ENCODE measurements around the gene CBFA2T2. TPM values are rescaled to one million over a fixed set of nuclear protein-coding genes. Genes with fewer than 3 reads are reported as not detected.

Gene CBFA2T2
- total RNA-seq, 6 donors from 2014 or later: 10.0 to 35.6 (median 16.2) TPM

DNA sequence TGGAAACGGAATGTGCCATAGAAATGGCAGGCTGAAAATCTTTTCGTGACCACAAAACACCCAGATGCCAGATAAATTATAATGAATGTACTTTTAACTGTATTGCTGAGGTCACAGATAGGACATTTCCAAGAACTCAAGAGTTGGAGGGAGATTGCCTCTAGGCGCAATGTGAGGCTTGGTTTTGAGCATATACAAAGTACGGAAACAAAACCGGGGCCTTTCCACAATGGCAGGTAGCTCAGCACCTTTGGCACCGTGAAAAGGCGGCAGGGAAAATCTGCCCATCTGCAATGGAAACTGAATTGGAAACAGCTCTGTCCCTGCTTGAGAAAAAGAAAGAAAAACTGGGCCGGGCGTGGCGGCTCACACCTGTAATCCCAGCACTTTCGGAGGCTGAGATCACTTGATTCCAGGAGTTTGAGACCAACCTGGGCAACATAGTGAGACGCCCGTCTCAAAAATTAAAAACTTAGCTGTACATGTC, 161.7 kb downstream of the CBFA2T2 start:
- no peaks in the 10 kb centered on the region for H3K9me3 ChIP-seq
- no peak overlapping the region for H3K4me3 ChIP-seq
- TF ChIP-seq, protein P1, sequence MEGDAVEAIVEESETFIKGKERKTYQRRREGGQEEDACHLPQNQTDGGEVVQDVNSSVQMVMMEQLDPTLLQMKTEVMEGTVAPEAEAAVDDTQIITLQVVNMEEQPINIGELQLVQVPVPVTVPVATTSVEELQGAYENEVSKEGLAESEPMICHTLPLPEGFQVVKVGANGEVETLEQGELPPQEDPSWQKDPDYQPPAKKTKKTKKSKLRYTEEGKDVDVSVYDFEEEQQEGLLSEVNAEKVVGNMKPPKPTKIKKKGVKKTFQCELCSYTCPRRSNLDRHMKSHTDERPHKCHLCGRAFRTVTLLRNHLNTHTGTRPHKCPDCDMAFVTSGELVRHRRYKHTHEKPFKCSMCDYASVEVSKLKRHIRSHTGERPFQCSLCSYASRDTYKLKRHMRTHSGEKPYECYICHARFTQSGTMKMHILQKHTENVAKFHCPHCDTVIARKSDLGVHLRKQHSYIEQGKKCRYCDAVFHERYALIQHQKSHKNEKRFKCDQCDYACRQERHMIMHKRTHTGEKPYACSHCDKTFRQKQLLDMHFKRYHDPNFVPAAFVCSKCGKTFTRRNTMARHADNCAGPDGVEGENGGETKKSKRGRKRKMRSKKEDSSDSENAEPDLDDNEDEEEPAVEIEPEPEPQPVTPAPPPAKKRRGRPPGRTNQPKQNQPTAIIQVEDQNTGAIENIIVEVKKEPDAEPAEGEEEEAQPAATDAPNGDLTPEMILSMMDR (IDR thresholded peaks at IDR 0.05): no peak
- TF ChIP-seq POLR2AphosphoS5 (IDR thresholded peaks at IDR 0.05) (no peak), EP300 (IDR thresholded peaks at IDR 0.05) (no peak), POLR2A (IDR thresholded peaks at IDR 0.05) (no peak)
- no peak overlapping the region for H3K27ac ChIP-seq
- H3K4me1 ChIP-seq: peaks cover 18 to 49% (median 43%) of the 10 kb centered on the region in 4 donors
- H3K27me3 ChIP-seq: no peaks in the 10 kb centered on the region
- DNase-seq (no peak), ATAC-seq (ENCODE audit: low FRiP score in 2 of 2) (no peak)
- 77 to 86% methylated on average over 13 of the region's 13 CpGs for WGBS, 2 donors
- peaks cover 0 to under 1% (median 0%) of the 10 kb centered on the region in 4 donors for H3K36me3 ChIP-seq

GRCh38 chr20:33653218-33653899, 163.5 kb downstream of the CBFA2T2 start:
- Histone ChIP-seq H3K4me3 (peak overlapping the region in 1 of 4 donors; percentile 15), H3K27ac (peak overlapping the region in 1 of 4 donors; percentile 7), H3K9me3 (no peaks in the 10 kb centered on the region), H3K36me3 (peaks cover 4 to 16% (median 11%) of the 10 kb centered on the region in 4 donors), H3K27me3 (no peaks in the 10 kb centered on the region), H3K4me1 (peaks cover 16 to 34% (median 30%) of the 10 kb centered on the region in 4 donors)
- DNase-seq: peak in 1 of 2 donors; percentile 61
- WGBS, 2 donors: 20 to 44% methylated on average over 7 to 16 of the region's 16 CpGs
- TF ChIP-seq POLR2AphosphoS5 (IDR thresholded peaks at IDR 0.05): no peak
- TF ChIP-seq, protein P1 (IDR thresholded peaks at IDR 0.05): peak; percentile 59 to 79 (median 76)
- peak; percentile 59 to 67 for ATAC-seq (ENCODE audit: low FRiP score in 2 of 2)

GRCh38 chr20:33653900-33654596, 164.2 kb downstream of the CBFA2T2 start:
- ATAC-seq (ENCODE audit: low FRiP score in 2 of 2) (peak; percentile 9 to 72), DNase-seq (peak in 1 of 2 donors; percentile 89)
- Histone ChIP-seq H3K27ac (peak overlapping the region in 2 of 4 donors; percentile 7 to 21), H3K4me3 (no peak overlapping the region), H3K9me3 (no peaks in the 10 kb centered on the region), H3K4me1 (peaks cover 11 to 27% (median 23%) of the 10 kb centered on the region in 4 donors), H3K27me3 (no peaks in the 10 kb centered on the region), H3K36me3 (peaks cover 5 to 21% (median 15%) of the 10 kb centered on the region in 4 donors)
- 74 to 93% methylated on average over 3 to 11 of the region's 11 CpGs for WGBS, 2 donors
- peak in 1 of 4 donors; percentile 35 for TF ChIP-seq POLR2A (IDR thresholded peaks at IDR 0.05)
- TF ChIP-seq POLR2AphosphoS5 (IDR thresholded peaks at IDR 0.05): no peak

GRCh38 chr20:33654680-33655161, 164.8 kb downstream of the CBFA2T2 start:
- WGBS, 2 donors: 59 to 68% methylated on average over 14 of the region's 14 CpGs
- no peaks in the 10 kb centered on the region for H3K27me3 ChIP-seq
- H3K4me3 ChIP-seq: no peak overlapping the region
- H3K4me1 ChIP-seq: peaks cover 6 to 24% (median 21%) of the 10 kb centered on the region in 4 donors
- no peaks in the 10 kb centered on the region for H3K9me3 ChIP-seq
- ATAC-seq (ENCODE audit: low FRiP score in 2 of 2) (no peak), DNase-seq (no peak)
- peak overlapping the region in 1 of 4 donors; percentile 21 for H3K27ac ChIP-seq
- peaks cover 5 to 28% (median 22%) of the 10 kb centered on the region in 4 donors for H3K36me3 ChIP-seq
- TF ChIP-seq EP300 (IDR thresholded peaks at IDR 0.05): no peak
- no peak for TF ChIP-seq POLR2A (IDR thresholded peaks at IDR 0.05)
- TF ChIP-seq, protein P1 (IDR thresholded peaks at IDR 0.05): no peak
- no peak for TF ChIP-seq POLR2AphosphoS5 (IDR thresholded peaks at IDR 0.05)

DNA sequence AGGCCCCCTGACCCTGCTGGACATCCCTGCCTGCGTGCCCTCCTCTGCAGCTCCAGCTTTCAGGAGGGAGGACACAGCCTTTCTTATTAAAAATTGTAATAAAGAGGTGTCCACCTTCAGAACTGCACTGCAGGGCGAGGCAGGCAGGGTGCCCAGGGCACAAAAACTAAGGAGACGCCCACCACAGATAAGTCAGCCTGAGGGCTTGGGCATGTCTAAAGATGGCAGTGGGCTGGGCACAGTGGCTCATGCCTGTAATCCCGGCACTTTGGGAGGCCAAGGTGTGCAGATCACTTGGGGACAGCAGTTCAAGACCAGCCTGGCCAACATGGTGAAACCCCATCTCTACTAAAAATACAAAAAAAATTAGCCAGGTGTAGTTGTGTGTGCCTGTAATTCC, 165.3 kb downstream of the CBFA2T2 start:
- Histone ChIP-seq H3K27me3 (no peaks in the 10 kb centered on the region), H3K27ac (no peak overlapping the region), H3K4me1 (peaks cover 6 to 24% (median 21%) of the 10 kb centered on the region in 4 donors), H3K4me3 (no peak overlapping the region), H3K36me3 (peaks cover 5 to 33% (median 24%) of the 10 kb centered on the region in 4 donors), H3K9me3 (no peaks in the 10 kb centered on the region)
- TF ChIP-seq EP300 (IDR thresholded peaks at IDR 0.05): no peak
- TF ChIP-seq POLR2AphosphoS5 (IDR thresholded peaks at IDR 0.05): no peak
- no peak for TF ChIP-seq POLR2A (IDR thresholded peaks at IDR 0.05)
- TF ChIP-seq, protein P1 (IDR thresholded peaks at IDR 0.05): no peak
- 59% methylated on average over 4 of the region's 4 CpGs for WGBS, 2 donors
- DNase-seq: no peak
- no peak for ATAC-seq (ENCODE audit: low FRiP score in 2 of 2)

Measured in upper lobe of left lung (tissue), 6 donors.